SK-N-MC (cell line): ENCODE data around the gene ZNF407.

Source experiments
- EZH2 ChIP-seq: fragments of 200-600 bp; sonication (generic); IDR thresholded peaks from one replicate; pipeline ENCODE4 v1.6.1; 2017; ENCODE audit warnings: antibody characterized with exemption
- FOXP2 ChIP-seq: optimal IDR thresholded peaks from 2 replicates; pipeline ENCODE3; 2011; ENCODE audit warnings: mild to moderate bottlenecking, moderate library complexity; ENCODE audit not compliant: insufficient read depth; ENCODE audit errors: extremely low read length, control extremely low read depth
- POLR2AphosphoS5 ChIP-seq: IDR thresholded peaks from 2 replicates; pipeline ENCODE4 v1.6.1; 2012; ENCODE audit warnings: mild to moderate bottlenecking, low read depth, low read length, borderline replicate concordance

DNA sequence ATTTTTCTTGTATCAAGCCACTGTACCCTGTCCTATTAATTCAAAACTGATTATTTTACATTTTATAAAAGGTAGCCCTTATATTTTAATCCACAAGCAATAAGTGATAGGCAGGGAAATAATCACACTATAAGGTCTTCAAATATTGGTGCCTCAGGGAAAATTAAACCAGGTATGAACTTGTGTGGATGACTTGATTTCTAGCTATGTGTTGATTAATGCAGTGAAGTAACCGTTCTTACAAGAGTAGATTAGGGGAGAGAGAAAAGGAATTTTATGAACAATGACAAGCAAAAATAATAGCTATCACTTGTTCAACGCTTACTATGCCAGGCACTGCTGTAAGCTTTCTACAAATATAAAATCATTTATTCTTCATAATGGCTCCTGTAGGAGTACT, 411.6 kb downstream of the ZNF407 start:
- TF ChIP-seq POLR2AphosphoS5: no peak
- no peak for TF ChIP-seq EZH2
- no peak for TF ChIP-seq FOXP2
